Caco-2 (cell line): ENCODE results near the gene CENPQ. TPM values are rescaled to one million over a fixed set of nuclear protein-coding genes. Genes with fewer than 3 reads are reported as not detected.

ENCODE experiments used
- BruUV-seq: library from RNA; stranded (reverse); fragments of 400-500 nt; replicated peaks from 2 replicates; lab custom pipeline; 2021; lab: Mats Ljungman, UMichigan
- CTCF ChIA-PET: fragments of 300-600 bp; sonication (Branson Sonifier 250); formaldehyde crosslinking; loops from one replicate; lab custom pipeline; 2022; ENCODE audit warnings: antibody characterized with exemption; lab: Charles Lee
- POLR2A ChIA-PET: fragments of 300-600 bp; sonication (Branson Sonifier 250); formaldehyde crosslinking; loops from one replicate; lab custom pipeline; 2022; ENCODE audit warnings: antibody characterized with exemption; lab: Charles Lee
- DNase-seq, 2 experiments: peaks; one replicate each; pipeline versions ENCODE4 v3.0.0 to v3.0.0-alpha.2; 2020 to 2022
- H3K27me3 ChIP-seq: replicated peaks from 2 replicates; pipeline ENCODE4 v1.6.0; 2011; ENCODE audit warnings: low read length; ENCODE audit not compliant: control insufficient read depth, insufficient read depth
- H3K36me3 ChIP-seq: 2 replicates; pipeline ENCODE4 v1.5.1; 2011; ENCODE audit warnings: low read length; ENCODE audit not compliant: control insufficient read depth, insufficient read depth
- H3K4me1 ChIP-seq: fragments of 250-450 bp; sonication (Bioruptor Pico); 2 replicates; pipeline ENCODE4 v1.5.1; 2020; ENCODE audit warnings: mild to moderate bottlenecking
- H3K4me3 ChIP-seq: 2 replicates; pipeline ENCODE4 v1.5.1; 2011; ENCODE audit warnings: low read depth, mild to moderate bottlenecking, control low read depth, low read length
- H3K9me3 ChIP-seq: fragments of 250-450 bp; sonication (Bioruptor Pico); 2 replicates; pipeline ENCODE4 v1.5.1; 2020; ENCODE audit warnings: mild to moderate bottlenecking, moderate library complexity
- H3K27ac Mint-ChIP-seq: one replicate; pipeline ENCODE4 v1.8.0; 2022; ENCODE audit warnings: mixed read lengths; ENCODE audit not compliant: unreplicated experiment
- H3K27me3 Mint-ChIP-seq: one replicate; pipeline ENCODE4 v1.8.0; 2022; ENCODE audit warnings: mixed read lengths; ENCODE audit not compliant: insufficient read depth, unreplicated experiment
- H3K36me3 Mint-ChIP-seq: one replicate; pipeline ENCODE4 v1.8.0; 2022; ENCODE audit warnings: mild to moderate bottlenecking, mixed read lengths; ENCODE audit not compliant: insufficient read depth, unreplicated experiment
- H3K4me1 Mint-ChIP-seq: one replicate; pipeline ENCODE4 v1.8.0; 2022; ENCODE audit warnings: low read depth, mixed read lengths; ENCODE audit not compliant: unreplicated experiment
- H3K4me3 Mint-ChIP-seq: one replicate; pipeline ENCODE4 v1.8.0; 2022; ENCODE audit warnings: mild to moderate bottlenecking, moderate library complexity, mixed read lengths; ENCODE audit not compliant: unreplicated experiment
- H3K9me3 Mint-ChIP-seq: one replicate; pipeline ENCODE4 v1.8.0; 2022; ENCODE audit warnings: mixed read lengths; ENCODE audit not compliant: unreplicated experiment
- CTCF ChIP-seq, 2 experiments: fragments of 200-600 bp in 1 of 2; IDR thresholded peaks; 1 replicate in 1 of 2; 2 replicates in 1 of 2; pipeline versions ENCODE4 v1.5.1 to v1.8.0; 2011 to 2022; ENCODE audit warnings: antibody characterized with exemption in 1 of 2, control low read depth in 1 of 2, inconsistent platforms in 1 of 2, low read depth in 1 of 2, low read length in 1 of 2, mild to moderate bottlenecking in 1 of 2, moderate library complexity in 1 of 2; ENCODE audit not compliant: insufficient read depth in 1 of 2, severe bottlenecking in 1 of 2, unreplicated experiment in 1 of 2
- intact Hi-C: fragments of 100-400 bp; cut with micrococcal nuclease; formaldehyde crosslinking; loops from one replicate; pipeline ENCODE4 v1.10.0; 2022; ENCODE audit not compliant: unreplicated experiment
- total RNA-seq: library from RNA; stranded (reverse); gene quantifications from 2 replicates; pipeline ENCODE4 v1.2.3, GENCODE V29; 2022

Gene CENPQ
- total RNA-seq, 1 experiment from 2014 or later: 13.4 TPM

GRCh38 chr6:49497304-49497703, 34.1 kb downstream of the CENPQ start:
- no peaks in the 10 kb centered on the region for H3K9me3 Mint-ChIP-seq
- Histone ChIP-seq H3K4me3 (no peak overlapping the region), H3K4me1 (no peaks in the 10 kb centered on the region), H3K27me3 (no peaks in the 10 kb centered on the region), H3K36me3 (no peaks in the 10 kb centered on the region), H3K9me3 (no peaks in the 10 kb centered on the region)
- no TSS peak for BruUV-seq
- DNase-seq: no peak
- no peak overlapping the region for H3K27ac Mint-ChIP-seq
- no peaks in the 10 kb centered on the region for H3K27me3 Mint-ChIP-seq
- no peak overlapping the region for H3K4me3 Mint-ChIP-seq
- intact Hi-C loops: no loop called here
- ChIA-PET CTCF (no interaction called here), POLR2A (no interaction called here)
- TF ChIP-seq CTCF (IDR thresholded peaks at IDR 0.05; ENCODE audit: insufficient read depth in 1 of 2, low read depth in 1 of 2, low read length in 1 of 2, severe bottlenecking in 1 of 2, unreplicated experiment in 1 of 2): no peak
- H3K4me1 Mint-ChIP-seq: no peaks in the 10 kb centered on the region
- peaks cover 5% of the 10 kb centered on the region for H3K36me3 Mint-ChIP-seq

DNA sequence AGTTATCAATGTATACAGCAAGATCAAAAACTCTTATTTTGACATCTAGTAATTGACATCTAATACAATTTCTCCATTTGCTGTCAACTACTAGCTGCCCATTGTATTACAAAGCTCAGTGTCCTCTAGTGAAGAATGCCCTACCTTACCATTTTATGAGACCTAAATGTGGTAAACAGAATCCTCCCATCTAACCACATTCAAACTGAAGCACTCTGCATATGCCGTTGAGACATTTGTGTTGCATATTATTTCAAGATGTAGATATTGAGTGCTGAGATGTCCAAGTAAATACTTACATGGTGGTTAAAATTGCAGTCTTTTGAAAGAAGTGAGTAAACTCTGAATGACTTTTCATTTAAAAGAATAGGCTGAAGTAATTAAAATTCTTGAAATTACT, 36.0 kb downstream of the CENPQ start:
- H3K9me3 Mint-ChIP-seq: no peaks in the 10 kb centered on the region
- H3K27ac Mint-ChIP-seq: no peak overlapping the region
- Histone ChIP-seq H3K9me3 (no peaks in the 10 kb centered on the region), H3K36me3 (no peaks in the 10 kb centered on the region), H3K4me1 (no peaks in the 10 kb centered on the region), H3K27me3 (no peaks in the 10 kb centered on the region), H3K4me3 (no peak overlapping the region)
- BruUV-seq: no TSS peak
- intact Hi-C loops: no loop called here
- no peaks in the 10 kb centered on the region for H3K4me1 Mint-ChIP-seq
- TF ChIP-seq CTCF (IDR thresholded peaks at IDR 0.05; ENCODE audit: insufficient read depth in 1 of 2, low read depth in 1 of 2, low read length in 1 of 2, severe bottlenecking in 1 of 2, unreplicated experiment in 1 of 2): no peak
- POLR2A ChIA-PET: no interaction called here
- H3K36me3 Mint-ChIP-seq: no peaks in the 10 kb centered on the region
- no peaks in the 10 kb centered on the region for H3K27me3 Mint-ChIP-seq
- DNase-seq: no peak
- CTCF ChIA-PET: no interaction called here
- no peak overlapping the region for H3K4me3 Mint-ChIP-seq

DNA sequence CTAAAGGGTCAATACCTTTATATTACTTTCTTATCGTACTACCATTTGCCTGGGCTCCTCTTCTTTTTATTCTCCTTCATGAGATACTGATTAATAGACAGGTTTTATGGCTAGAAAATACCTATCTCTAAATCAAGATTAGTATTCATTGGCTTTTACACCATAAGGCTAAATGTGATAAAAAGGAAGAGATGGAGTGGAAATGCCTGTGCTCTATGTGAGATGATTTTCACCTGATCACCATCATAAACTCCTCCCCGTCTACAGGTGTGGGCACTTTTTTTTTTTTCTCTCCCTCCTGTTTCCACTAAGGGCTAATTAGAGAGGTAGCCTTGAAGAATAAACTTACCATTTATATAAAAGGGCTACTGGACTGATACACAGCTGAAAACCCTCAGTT, 36.5 kb downstream of the CENPQ start, which contains the start of gene GLYATL3:
Gene GLYATL3 (plus strand): TSS at position 301 of the 400 bp plus-strand sequence. CDS start 12,068 bp downstream, outside the sequence.
- no peaks in the 10 kb centered on the region for H3K36me3 ChIP-seq
- H3K9me3 ChIP-seq: no peaks in the 10 kb centered on the region
- no peaks in the 10 kb centered on the region for H3K4me1 Mint-ChIP-seq
- H3K4me1 ChIP-seq: no peaks in the 10 kb centered on the region
- intact Hi-C loops: no loop called here
- POLR2A ChIA-PET: no interaction called here
- H3K27ac Mint-ChIP-seq: no peak within 1 kb of the TSS
- H3K27me3 Mint-ChIP-seq: no peaks in the 10 kb centered on the region
- H3K9me3 Mint-ChIP-seq: no peaks in the 10 kb centered on the region
- CTCF ChIA-PET: no interaction called here
- DNase-seq: no peak
- no peak within 1 kb of the TSS for H3K4me3 Mint-ChIP-seq
- no peaks in the 10 kb centered on the region for H3K36me3 Mint-ChIP-seq
- no TSS peak for BruUV-seq
- TF ChIP-seq CTCF (IDR thresholded peaks at IDR 0.05; ENCODE audit: insufficient read depth in 1 of 2, low read depth in 1 of 2, low read length in 1 of 2, severe bottlenecking in 1 of 2, unreplicated experiment in 1 of 2): no peak
- H3K27me3 ChIP-seq: no peaks in the 10 kb centered on the region
- H3K4me3 ChIP-seq: no peak within 1 kb of the TSS
